HepG2 (cell line): ENCODE results near the gene SH2B2. TPM values are rescaled to one million over a fixed set of nuclear protein-coding genes. Genes with fewer than 3 reads are reported as not detected.
"Not testable (repeated sequence)": the region's sequence is repeated elsewhere in the genome, so short reads cannot be mapped to it uniquely, and the experiment has no call there.

Experiments used
- ATAC-seq: fragments of 200-7000 bp; cut with Tn5 transposase; 3 replicates; pipeline ENCODE4 v1.9.1; 2020; ENCODE audit warnings: mild to moderate bottlenecking, moderate library complexity
- BruUV-seq: library from RNA; stranded (reverse); fragments of 400-500 nt; replicated peaks from 2 replicates; lab custom pipeline; 2021; lab: Mats Ljungman, UMichigan
- CTCF ChIA-PET: fragments of 300-600 bp; formaldehyde crosslinking; extraction: SDS; loops from one replicate; lab custom pipeline; 2021; ENCODE audit warnings: low total read pairs, inconsistent platforms, low intra/inter-chr PET ratio; lab: Yijun Ruan, JAX
- POLR2A ChIA-PET: fragments of 350-600 bp; sonication (Branson Sonifier 250); formaldehyde crosslinking; loops from one replicate; lab custom pipeline; 2020; ENCODE audit warnings: antibody characterized with exemption, inconsistent platforms; lab: Yijun Ruan, JAX
- DNase-seq: peaks from one replicate; pipeline ENCODE4 v3.0.0-alpha.2; 2015; ENCODE audit warnings: low spot score
- FAIRE-seq: peaks from 3 replicates; lab custom pipeline; 2011; peaks lifted over from hg19 to GRCh38; lab: Jason Lieb, UNC
- H2AFZ ChIP-seq: one replicate; pipeline ENCODE4 v1.6.1; 2011; ENCODE audit warnings: low read length, inconsistent platforms
- H3K27ac ChIP-seq: fragments of 300-600 bp; 3 replicates; pipeline ENCODE4 v1.8.0; 2011; ENCODE audit warnings: mixed run types, mild to moderate bottlenecking, mixed read lengths, low read length, inconsistent platforms; ENCODE audit not compliant: insufficient read depth; ENCODE audit errors: extremely low read length
- H3K27me3 ChIP-seq, 2 experiments: fragments of 200-600 bp in 1 of 2; 2 replicates in 1 of 2; 3 replicates in 1 of 2; pipeline versions ENCODE4 v1.6.0 to v1.8.0; 2011; ENCODE audit warnings: low read length in 2 of 2, mild to moderate bottlenecking in 2 of 2, moderate library complexity in 2 of 2, inconsistent platforms in 1 of 2; ENCODE audit not compliant: insufficient read depth in 2 of 2, control insufficient read depth in 1 of 2
- H3K36me3 ChIP-seq, 2 experiments: fragments of 200-600 bp in 1 of 2; replicated peaks in 1 of 2; 2 replicates in 1 of 2; 3 replicates in 1 of 2; pipeline versions ENCODE4 v1.5.1 to v1.8.0; 2011; ENCODE audit warnings: low read length in 2 of 2, inconsistent platforms in 1 of 2; ENCODE audit not compliant: insufficient read depth in 2 of 2, control insufficient read depth in 1 of 2
- H3K4me1 ChIP-seq: 2 replicates; pipeline ENCODE4 v1.5.1; 2012; ENCODE audit warnings: low read length, inconsistent platforms; ENCODE audit not compliant: insufficient read depth
- H3K4me2 ChIP-seq: 2 replicates; pipeline ENCODE4 v1.6.0; 2011; ENCODE audit warnings: low read depth, low read length, inconsistent platforms
- H3K4me3 ChIP-seq, 3 experiments: fragments of 200-600 bp in 1 of 3; sonication (generic), shearing (Covaris generic) in 1 of 3; replicated peaks in 1 of 3; 2 replicates each; pipeline ENCODE4 v1.5.1; 2011 to 2016; ENCODE audit warnings: low read length in 3 of 3, inconsistent platforms in 2 of 3, low read depth in 2 of 3, mild to moderate bottlenecking in 2 of 3, control low read depth in 1 of 3, mixed read lengths in 1 of 3; ENCODE audit not compliant: insufficient read depth in 1 of 3
- H3K79me2 ChIP-seq: one replicate; pipeline ENCODE4 v1.6.1; 2011; ENCODE audit warnings: low read length, inconsistent platforms; ENCODE audit not compliant: insufficient read depth
- H3K9ac ChIP-seq: 2 replicates; pipeline ENCODE4 v1.6.0; 2011; ENCODE audit warnings: mild to moderate bottlenecking, low read depth, low read length, inconsistent platforms; ENCODE audit not compliant: insufficient read depth
- H3K9me3 ChIP-seq: 2 replicates; pipeline ENCODE4 v1.5.1; 2012; ENCODE audit warnings: mild to moderate bottlenecking, low read length
- H4K20me1 ChIP-seq: 2 replicates; pipeline ENCODE4 v1.6.0; 2011; ENCODE audit warnings: inconsistent platforms, mild to moderate bottlenecking, low read length, moderate library complexity; ENCODE audit not compliant: insufficient read depth
- WGBS: methylation state at CpG from one replicate; pipeline ENCODE4 v1.1.6; 2017; ENCODE audit warnings: low lambda C conversion rate; 5-methylcytosine and 5-hydroxymethylcytosine counted together
- in situ Hi-C: cut with HindIII; loops from 2 replicates; pipeline ENCODE4 v1.10.0; 2017; ENCODE audit warnings: low pct_unique_long_range_greater_than_20kb; ENCODE audit not compliant: extremely low pct_ligation_motif_present
- intact Hi-C: fragments of 100-400 bp; cut with micrococcal nuclease; formaldehyde crosslinking; loops from one replicate; pipeline ENCODE4 v1.10.0; 2022; ENCODE audit not compliant: unreplicated experiment
- polyA plus RNA-seq, 8 experiments: library from polyadenylated mRNA; depleted of rRNA in 3 of 8; stranded (reverse) in 7 of 8; unstranded in 1 of 8; fragments of >200 nt; fragmentation: Illumina TruSeq in 4 of 8; extraction: Trizol in 4 of 8; gene quantifications; 2 replicates each; pipeline versions ENCODE4 v1.2.1 to v1.2.3, GENCODE V29; 2011 to 2016; ENCODE audit warnings: low read depth in 4 of 8, missing spikeins in 1 of 8, mixed read lengths in 1 of 8; ENCODE audit not compliant: insufficient read depth in 1 of 8
- total RNA-seq, 5 experiments: library from RNA; depleted of rRNA; stranded (reverse); fragments of >200 nt; fragmentation: Illumina TruSeq; extraction: Trizol; gene quantifications; 2 replicates each; pipeline ENCODE4 v1.2.3, GENCODE V29; 2016; ENCODE audit warnings: low read depth in 1 of 5

Gene SH2B2
- total and polyA plus RNA-seq, 2 of the 13 experiments (the other 11 are each of a cell fraction or from before 2014, with no cell fraction given) = 0.46 to 1.3 TPM

DNA sequence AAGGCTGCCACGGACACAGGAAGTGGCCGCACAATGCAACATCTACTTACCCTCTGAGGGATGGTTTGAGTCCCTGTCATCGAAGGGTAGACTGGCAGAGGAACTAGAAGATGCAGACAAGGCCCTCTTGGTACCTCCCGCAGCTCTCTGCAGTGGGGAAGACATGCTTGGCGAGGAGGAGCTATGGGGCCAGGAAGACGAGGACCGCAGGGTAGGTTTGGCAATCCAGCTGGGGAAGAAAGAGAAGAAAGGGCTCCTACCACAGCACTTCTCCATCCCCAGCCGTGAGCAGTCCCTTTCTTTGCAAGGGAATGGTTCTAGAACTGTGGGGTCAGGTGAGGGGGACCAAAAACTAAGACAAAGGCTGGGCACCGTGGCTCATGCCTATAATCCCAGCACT is 42.7 kb downstream of the SH2B2 start:
- H3K9ac ChIP-seq, H3K4me1 ChIP-seq, H2AFZ ChIP-seq, intact Hi-C loops, in situ Hi-C loops, H3K9me3 ChIP-seq, H3K36me3 ChIP-seq, ATAC-seq, FAIRE-seq, DNase-seq, H3K4me3 ChIP-seq, CTCF ChIA-PET, H3K4me2 ChIP-seq, H4K20me1 ChIP-seq, BruUV-seq, H3K79me2 ChIP-seq, POLR2A ChIA-PET, H3K27ac ChIP-seq: not testable (repeated sequence)
- 49% methylated on average over 9 of the region's 9 CpGs for WGBS
- peaks cover 0 to 13% of the 10 kb centered on the region in 2 experiments; a peak in 3 of 5 replicates for H3K27me3 ChIP-seq

DNA sequence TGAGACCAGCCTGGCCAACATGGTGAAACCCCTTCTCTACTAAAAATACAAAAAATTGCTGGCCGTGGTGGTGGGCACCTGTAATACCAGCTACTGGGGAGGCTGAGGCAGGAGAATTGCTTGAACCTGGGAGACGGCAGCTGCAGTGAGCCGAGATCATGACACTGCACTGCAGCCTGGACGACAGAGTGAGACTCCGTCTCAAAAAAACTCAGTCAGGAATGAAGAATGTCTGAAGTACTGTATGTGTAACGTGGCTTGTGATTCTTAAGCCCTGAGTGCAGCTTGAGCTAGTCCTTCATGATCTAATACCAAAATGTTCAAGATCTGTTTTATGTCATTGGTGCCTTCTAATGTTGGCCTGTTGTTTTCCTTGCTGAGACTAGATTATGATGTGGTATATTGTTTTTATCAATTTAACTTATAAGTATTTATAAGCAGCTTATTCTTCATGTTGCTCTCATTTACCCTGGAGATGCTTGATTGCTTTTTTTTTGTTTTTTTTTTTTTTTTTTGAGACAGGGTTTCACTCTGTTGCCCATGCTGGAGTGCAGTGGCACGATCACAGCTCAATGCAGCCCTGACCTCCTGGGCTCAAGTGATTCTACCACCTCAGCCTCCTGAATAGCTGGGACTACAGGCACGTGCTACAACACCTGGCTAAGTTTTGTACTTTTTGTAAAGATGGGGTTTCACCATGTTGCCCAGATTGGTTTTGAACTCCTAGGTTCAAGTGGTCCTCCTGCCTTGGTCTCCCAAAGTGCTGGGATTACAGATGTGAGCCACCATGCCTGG is 44.2 kb downstream of the SH2B2 start:
- 45% methylated on average over 8 of the region's 8 CpGs for WGBS

DNA sequence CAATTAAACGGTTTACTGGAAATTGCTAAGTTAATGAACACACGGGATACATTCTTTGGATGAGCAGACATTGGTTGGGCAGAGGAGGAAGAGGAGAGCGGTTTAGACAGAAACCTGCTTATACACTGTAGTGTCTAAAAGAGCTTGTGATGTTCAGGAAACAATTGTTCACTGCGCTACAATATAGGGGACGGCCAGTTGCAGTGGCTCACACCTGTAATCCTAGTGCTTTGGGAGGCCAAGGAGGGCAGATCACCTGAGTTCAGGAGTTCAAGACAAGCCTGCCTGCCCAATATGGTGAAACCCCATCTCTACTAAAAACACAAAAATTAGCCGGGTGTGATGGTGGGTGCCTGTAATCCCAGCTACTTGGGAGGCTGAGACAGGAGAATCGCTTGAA is 48.9 kb downstream of the SH2B2 start:
- FAIRE-seq, H3K27me3 ChIP-seq, H3K9me3 ChIP-seq, H4K20me1 ChIP-seq, H3K27ac ChIP-seq, POLR2A ChIA-PET, CTCF ChIA-PET, H3K9ac ChIP-seq, DNase-seq, H3K4me3 ChIP-seq, BruUV-seq, in situ Hi-C loops, H3K4me2 ChIP-seq, H3K36me3 ChIP-seq, intact Hi-C loops, H2AFZ ChIP-seq, H3K79me2 ChIP-seq, H3K4me1 ChIP-seq, ATAC-seq: not testable (repeated sequence)
- 36% methylated on average over 7 of the region's 7 CpGs for WGBS

More for the DNA sequence above, 44.2 kb downstream of the SH2B2 start:
- H3K4me2 ChIP-seq, DNase-seq, H3K9ac ChIP-seq, intact Hi-C loops, H2AFZ ChIP-seq, H3K4me3 ChIP-seq, H3K4me1 ChIP-seq, ATAC-seq, H4K20me1 ChIP-seq, FAIRE-seq, CTCF ChIA-PET, H3K79me2 ChIP-seq, BruUV-seq, H3K9me3 ChIP-seq, H3K36me3 ChIP-seq, POLR2A ChIA-PET, in situ Hi-C loops, H3K27ac ChIP-seq: not testable (repeated sequence)
- H3K27me3 ChIP-seq = peaks cover 0 to 13% of the 10 kb centered on the region in 2 experiments; a peak in 3 of 5 replicates

DNA sequence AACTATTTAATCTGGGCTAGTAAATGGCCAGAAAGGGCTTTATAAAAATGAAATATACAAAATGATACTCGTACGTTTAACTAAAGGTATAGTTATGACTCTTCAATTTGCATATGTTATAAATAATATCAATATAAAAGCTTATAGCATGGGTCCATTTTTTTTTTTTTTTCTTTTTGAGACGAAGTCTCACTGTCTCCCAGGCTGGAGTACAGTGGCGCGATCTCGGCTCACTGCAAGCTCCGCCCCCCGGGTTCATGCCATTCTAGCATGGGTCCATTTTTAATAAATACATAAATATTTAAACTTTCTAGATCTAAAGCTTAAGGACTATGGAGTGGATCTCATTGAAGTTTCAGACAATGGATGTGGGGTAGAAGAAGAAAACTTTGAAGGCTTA is 50.3 kb downstream of the SH2B2 start:
- H3K9me3 ChIP-seq, FAIRE-seq, ATAC-seq, H3K4me1 ChIP-seq, H3K27ac ChIP-seq, intact Hi-C loops, H3K79me2 ChIP-seq, H3K4me3 ChIP-seq, BruUV-seq, DNase-seq, H3K36me3 ChIP-seq, H2AFZ ChIP-seq, H3K27me3 ChIP-seq, H3K9ac ChIP-seq, H3K4me2 ChIP-seq, in situ Hi-C loops, POLR2A ChIA-PET, H4K20me1 ChIP-seq, CTCF ChIA-PET: not testable (repeated sequence)
- 11% methylated on average over 8 of the region's 8 CpGs for WGBS
